Fibroblast of upper back skin (primary cell): ENCODE data around the gene DGAT2.

Experiments
- DNase-seq: peaks from one replicate; pipeline ENCODE4 v3.0.0-alpha.2; 2013

Gene DGAT2

DNA sequence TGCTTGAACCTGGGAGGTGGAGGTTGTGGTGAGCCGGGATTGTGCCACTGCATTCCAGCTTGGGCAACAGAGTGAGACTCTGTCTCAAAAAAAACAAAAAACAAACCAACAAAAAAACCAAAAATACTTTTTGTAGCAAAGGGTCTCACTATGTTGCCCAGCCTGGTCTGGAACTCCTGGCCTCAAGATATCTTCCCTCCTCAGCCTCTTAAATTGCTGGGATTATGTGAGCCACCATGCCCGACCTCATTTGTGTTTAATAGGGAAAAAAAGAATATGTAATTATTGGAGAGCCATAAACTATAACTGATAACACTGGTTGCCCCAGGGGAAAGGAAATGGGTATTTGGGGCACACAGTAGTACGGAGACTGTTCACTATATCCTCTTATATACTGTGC is 66.2 kb downstream of the DGAT2 start:
- no peak for DNase-seq

DNA sequence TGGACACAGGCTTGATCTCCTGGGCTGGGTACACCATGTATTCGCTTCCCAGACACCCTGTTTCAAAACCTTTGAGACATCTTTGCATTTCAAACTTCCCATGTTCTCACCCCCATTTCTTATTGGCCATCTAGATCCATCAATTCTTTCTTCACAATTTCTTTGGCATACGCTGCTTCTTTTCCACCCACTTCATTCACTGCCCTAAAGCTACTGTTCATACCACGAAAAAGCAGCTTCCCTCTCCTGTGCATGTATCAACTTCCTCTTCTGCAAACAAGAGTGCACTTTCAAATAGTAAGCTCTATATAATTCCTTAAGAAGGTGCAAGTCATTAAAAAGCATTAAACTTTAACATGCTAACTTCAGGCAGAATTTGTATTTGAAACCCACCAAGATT is 67.8 kb downstream of the DGAT2 start:
- no peak for DNase-seq

DNA sequence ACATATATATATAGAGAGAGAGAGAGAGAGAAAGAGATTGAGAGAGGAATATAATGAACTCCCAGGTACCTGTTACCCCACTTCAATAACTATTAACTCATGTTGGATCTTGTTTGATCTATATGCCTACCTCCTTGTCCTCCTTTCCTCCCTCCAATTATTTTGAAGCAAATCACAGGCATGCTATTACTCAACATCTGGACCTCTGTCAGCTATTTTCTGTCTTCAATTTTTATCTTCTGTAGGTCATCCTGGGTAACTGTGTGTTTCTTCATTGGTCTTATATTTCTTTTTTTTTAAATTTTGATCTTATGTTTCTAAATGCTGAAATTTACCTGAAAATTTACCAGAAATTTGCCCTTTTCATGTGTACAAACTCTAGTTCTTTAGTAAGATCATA is 71.3 kb downstream of the DGAT2 start:
- no peak for DNase-seq

GRCh38 chr11:75840522-75840921 is 71.9 kb downstream of the DGAT2 start:
- no peak for DNase-seq

DNA sequence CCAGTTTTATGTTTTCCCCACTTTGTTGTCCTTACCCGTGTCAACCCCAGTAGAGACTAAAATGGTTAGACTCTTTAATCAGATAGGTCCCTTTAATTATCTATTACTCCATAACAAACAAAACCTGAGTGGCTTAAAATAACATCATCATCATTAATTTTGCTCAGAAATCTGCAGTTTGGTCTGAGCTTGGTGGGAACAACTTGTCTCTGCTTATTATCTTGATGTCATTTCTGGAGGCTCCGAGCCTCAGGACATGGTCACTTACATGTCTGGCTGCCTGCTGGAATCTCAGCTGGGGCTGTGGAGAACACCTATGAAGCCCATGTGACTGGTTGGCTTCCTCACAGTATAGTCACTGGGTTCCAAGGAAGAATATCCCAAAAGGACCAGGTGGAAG is 73.2 kb downstream of the DGAT2 start:
- no peak for DNase-seq

DNA sequence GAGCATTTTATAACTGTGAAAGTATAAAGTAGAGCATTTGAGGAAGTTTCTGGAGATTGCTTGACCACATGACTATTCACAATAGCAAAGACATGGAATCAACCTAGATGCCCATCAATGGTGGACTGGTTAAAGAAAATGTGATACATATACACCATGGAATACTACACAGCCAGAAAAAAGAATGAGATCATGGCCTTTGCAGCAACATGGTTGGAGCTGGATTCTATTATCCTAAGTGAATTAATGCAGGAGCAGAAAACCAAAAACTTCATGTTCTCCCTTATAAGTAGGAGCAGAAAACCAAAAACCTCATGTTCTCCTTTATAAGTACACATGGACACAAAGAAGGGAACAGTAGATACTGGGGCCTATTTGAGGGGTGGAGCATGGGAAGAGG is 76.7 kb downstream of the DGAT2 start:
- DNase-seq = no peak

DNA sequence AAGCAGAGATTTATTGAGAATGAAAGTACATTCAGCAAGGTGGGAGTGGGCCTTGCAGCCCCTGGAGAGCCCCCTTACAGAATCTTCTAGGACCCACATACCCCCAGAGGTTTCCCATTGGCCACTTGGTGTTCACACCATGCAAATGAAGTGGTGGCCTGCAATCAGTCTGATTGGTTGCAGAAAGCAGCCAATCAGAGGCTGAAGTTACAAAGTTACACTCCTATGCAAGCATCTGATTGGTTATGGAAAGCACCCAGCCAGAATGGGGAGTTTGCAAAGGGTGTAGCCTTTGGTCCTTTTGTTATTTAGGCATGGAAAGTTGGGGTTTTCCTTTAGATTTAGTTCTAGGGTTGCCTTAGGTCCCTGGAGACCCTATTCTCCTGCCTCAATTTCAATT is 81.3 kb downstream of the DGAT2 start:
- no peak for DNase-seq

DNA sequence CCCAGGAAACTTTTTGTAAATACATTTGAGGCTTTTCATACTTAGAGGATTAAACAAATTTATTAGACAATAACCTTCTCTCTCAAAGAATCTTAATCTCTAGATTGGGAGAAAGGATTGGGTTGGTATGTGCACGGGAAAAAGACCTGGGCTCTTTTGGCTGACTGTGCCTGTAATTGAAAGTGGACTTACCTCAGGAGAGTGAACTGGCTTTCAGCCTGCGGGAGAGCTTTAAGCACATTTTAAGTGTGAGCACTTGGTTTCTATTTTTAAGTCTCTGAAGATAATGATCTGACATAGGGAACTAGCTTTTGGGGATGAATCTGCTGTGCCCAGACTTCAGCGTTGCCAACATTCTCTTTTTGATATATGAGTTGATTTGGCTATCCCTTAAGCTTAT is 82.2 kb downstream of the DGAT2 start:
- no peak for DNase-seq
